Endothelial cell of umbilical vein (primary cell): ENCODE data around the gene SHC4. TPM values are rescaled to one million over a fixed set of nuclear protein-coding genes. Genes with fewer than 3 reads are reported as not detected.
A peak's percentile ranks its signal among the peaks of the same experiment; 100 is the strongest.

Experiments
- BruUV-seq: library from RNA; stranded (reverse); fragments of 400-500 nt; replicated peaks from 2 replicates; lab custom pipeline; 2021; lab: Mats Ljungman, UMichigan
- CTCF ChIA-PET: fragments of 300-600, 350-600 bp; sonication (Branson Sonifier 250); formaldehyde crosslinking; loops from one replicate; lab custom pipeline; 2021; ENCODE audit warnings: antibody characterized with exemption, inconsistent platforms; lab: Charles Lee
- POLR2A ChIA-PET: fragments of 300-600, 350-600 bp; sonication (Branson Sonifier 250); formaldehyde crosslinking; loops from one replicate; lab custom pipeline; 2021; ENCODE audit warnings: antibody characterized with exemption, inconsistent platforms; lab: Charles Lee
- DNase-seq: peaks from one replicate; pipeline ENCODE4 v3.0.0-alpha.2; 2011; ENCODE audit warnings: low read depth, low spot score
- FAIRE-seq: peaks from 2 replicates; lab custom pipeline; 2011; peaks lifted over from hg19 to GRCh38; lab: Jason Lieb, UNC
- H2AFZ ChIP-seq: 2 replicates; pipeline ENCODE4 v1.6.0; 2012; ENCODE audit warnings: low read depth, low read length, control low read depth, inconsistent platforms
- H3K27ac ChIP-seq: 2 replicates; pipeline ENCODE4 v1.5.1; 2011; ENCODE audit warnings: low read depth, mild to moderate bottlenecking, control low read depth, low read length, moderate library complexity; ENCODE audit not compliant: insufficient read depth
- H3K27me3 ChIP-seq, 2 experiments: 2 replicates each; pipeline versions ENCODE4 v1.6.0 to v1.6.1; 2011; ENCODE audit warnings: low read length in 2 of 2, mixed read lengths in 1 of 2; ENCODE audit not compliant: control insufficient read depth in 2 of 2, insufficient read depth in 2 of 2
- H3K36me3 ChIP-seq, 2 experiments: 2 replicates in 1 of 2; 3 replicates in 1 of 2; pipeline ENCODE4 v1.5.1; 2011; ENCODE audit warnings: low read length in 2 of 2, mild to moderate bottlenecking in 1 of 2, moderate library complexity in 1 of 2; ENCODE audit not compliant: control insufficient read depth in 2 of 2, insufficient read depth in 2 of 2; ENCODE audit errors: extremely low read depth in 1 of 2
- H3K4me1 ChIP-seq: 3 replicates; pipeline ENCODE4 v1.5.1; 2011; ENCODE audit warnings: mild to moderate bottlenecking, low read length; ENCODE audit not compliant: control insufficient read depth, insufficient read depth; ENCODE audit errors: extremely low read depth
- H3K4me2 ChIP-seq: 2 replicates; pipeline ENCODE4 v1.6.1; 2011; ENCODE audit warnings: low read length, control low read depth, mixed read lengths; ENCODE audit not compliant: insufficient read depth
- H3K4me3 ChIP-seq, 3 experiments: fragments of 200-600 bp in 1 of 3; sonication (generic), shearing (Covaris generic) in 1 of 3; replicated peaks in 1 of 3; 2 replicates each; pipeline ENCODE4 v1.5.1; 2011 to 2016; ENCODE audit warnings: control low read depth in 3 of 3, low read length in 3 of 3, mild to moderate bottlenecking in 2 of 3, inconsistent platforms in 1 of 3, low read depth in 1 of 3, moderate library complexity in 1 of 3; ENCODE audit not compliant: insufficient read depth in 1 of 3
- H3K79me2 ChIP-seq: 2 replicates; pipeline ENCODE4 v1.6.0; 2012; ENCODE audit warnings: low read length, inconsistent platforms; ENCODE audit not compliant: control insufficient read depth, insufficient read depth
- H3K9ac ChIP-seq: replicated peaks from 2 replicates; pipeline ENCODE3; 2011; ENCODE audit warnings: low read length, control low read depth; ENCODE audit not compliant: insufficient read depth; ENCODE audit errors: extremely low read depth
- H3K9me1 ChIP-seq: replicated peaks from 3 replicates; pipeline ENCODE4 v1.6.0; 2011; ENCODE audit warnings: mild to moderate bottlenecking, low read length; ENCODE audit not compliant: control insufficient read depth, insufficient read depth; ENCODE audit errors: extremely low read depth
- H3K9me3 ChIP-seq: replicated peaks from 2 replicates; pipeline ENCODE4 v1.5.1; 2012; ENCODE audit warnings: low read length, inconsistent platforms; ENCODE audit not compliant: control insufficient read depth, insufficient read depth
- H4K20me1 ChIP-seq: replicated peaks from 2 replicates; pipeline ENCODE3; 2011; ENCODE audit warnings: mild to moderate bottlenecking, low read length; ENCODE audit not compliant: control insufficient read depth, insufficient read depth; ENCODE audit errors: extremely low read depth
- GATA2 ChIP-seq: IDR thresholded peaks from 2 replicates; pipeline ENCODE4 v1.7.0; 2011; ENCODE audit warnings: low read depth, mild to moderate bottlenecking, moderate library complexity, mixed read lengths, low read length; ENCODE audit not compliant: insufficient read length, insufficient read depth
- JUN ChIP-seq: IDR thresholded peaks from 2 replicates; pipeline ENCODE4 v1.6.1; 2011; ENCODE audit warnings: borderline replicate concordance, low read depth; ENCODE audit not compliant: insufficient read length, insufficient read depth
- MYC ChIP-seq: IDR thresholded peaks from one replicate; pipeline ENCODE4 v1.6.1; 2011; ENCODE audit warnings: mild to moderate bottlenecking, low read depth, low read length
- POLR2A ChIP-seq: IDR thresholded peaks from 2 replicates; pipeline ENCODE4 v1.6.1; 2012; ENCODE audit warnings: low read depth, mild to moderate bottlenecking, control low read depth, low read length
- POLR2AphosphoS5 ChIP-seq: IDR thresholded peaks from 2 replicates; pipeline ENCODE4 v1.6.1; 2012; ENCODE audit warnings: low read depth, mild to moderate bottlenecking, control low read depth, low read length, moderate library complexity; ENCODE audit not compliant: insufficient read depth
- dilution Hi-C: fragments of 300-500 bp; cut with MboI; formaldehyde crosslinking; loops from one replicate; pipeline ENCODE4 v1.15.0; 2019; ENCODE audit warnings: low sequenced_read_pairs; ENCODE audit not compliant: extremely low pct_ligation_motif_present
- intact Hi-C: fragments of 100-400 bp; cut with micrococcal nuclease; formaldehyde crosslinking; loops from one replicate; pipeline ENCODE4 v1.10.0; 2022
- polyA plus RNA-seq, 4 experiments: library from polyadenylated mRNA; depleted of rRNA in 3 of 4; stranded (reverse) in 3 of 4; unstranded in 1 of 4; fragments of >200 nt; gene quantifications; 2 replicates each; pipeline versions ENCODE4 v1.2.1 to v1.2.3, GENCODE V29; 2011 to 2012; ENCODE audit warnings: missing spikeins in 1 of 4
- total RNA-seq: library from RNA; stranded (reverse); gene quantifications from 2 replicates; pipeline ENCODE4 v1.2.3, GENCODE V29; 2021
- TF ChIP-seq, protein P1 (sequence below), 2 donors: IDR thresholded peaks; 1 replicate in 1 of 2; 2 replicates in 1 of 2; pipeline ENCODE4 v1.5.1; 2011; ENCODE audit warnings: low read length in 2 of 2, mild to moderate bottlenecking in 2 of 2, moderate library complexity in 2 of 2, control low read depth in 1 of 2, inconsistent platforms in 1 of 2, low read depth in 1 of 2; ENCODE audit not compliant: insufficient read depth in 1 of 2; ENCODE audit errors: extremely low read depth in 1 of 2
- TF ChIP-seq, protein P2 (sequence below): IDR thresholded peaks from 2 replicates; pipeline ENCODE4 v1.6.1; 2011; ENCODE audit not compliant: insufficient read depth, insufficient read length

The SHC4 gene
- total and polyA plus RNA-seq, 2 donors (not counting 3 experiments of a cell fraction or from before 2014, with no cell fraction given): 0.20 TPM; not detected in 1

GRCh38 chr15:48868023-48868422, 95.7 kb downstream of the SHC4 start:
- Histone ChIP-seq H2AFZ (no peak overlapping the region), H3K9me1 (no peaks in the 10 kb centered on the region), H3K27ac (no peak overlapping the region), H3K4me2 (peak overlapping the region; percentile 37), H3K9me3 (no peaks in the 10 kb centered on the region), H3K79me2 (no peaks in the 10 kb centered on the region), H3K4me3 (no peak overlapping the region), H3K4me1 (peaks cover 12% of the 10 kb centered on the region), H3K36me3 (no peaks in the 10 kb centered on the region), H3K27me3 (peaks cover 4 to 11% of the 10 kb centered on the region in 2 experiments), H4K20me1 (no peaks in the 10 kb centered on the region), H3K9ac (no peak overlapping the region)
- no peak for TF ChIP-seq MYC
- no peak for TF ChIP-seq POLR2A
- no peak for TF ChIP-seq JUN
- TF ChIP-seq, protein P1, sequence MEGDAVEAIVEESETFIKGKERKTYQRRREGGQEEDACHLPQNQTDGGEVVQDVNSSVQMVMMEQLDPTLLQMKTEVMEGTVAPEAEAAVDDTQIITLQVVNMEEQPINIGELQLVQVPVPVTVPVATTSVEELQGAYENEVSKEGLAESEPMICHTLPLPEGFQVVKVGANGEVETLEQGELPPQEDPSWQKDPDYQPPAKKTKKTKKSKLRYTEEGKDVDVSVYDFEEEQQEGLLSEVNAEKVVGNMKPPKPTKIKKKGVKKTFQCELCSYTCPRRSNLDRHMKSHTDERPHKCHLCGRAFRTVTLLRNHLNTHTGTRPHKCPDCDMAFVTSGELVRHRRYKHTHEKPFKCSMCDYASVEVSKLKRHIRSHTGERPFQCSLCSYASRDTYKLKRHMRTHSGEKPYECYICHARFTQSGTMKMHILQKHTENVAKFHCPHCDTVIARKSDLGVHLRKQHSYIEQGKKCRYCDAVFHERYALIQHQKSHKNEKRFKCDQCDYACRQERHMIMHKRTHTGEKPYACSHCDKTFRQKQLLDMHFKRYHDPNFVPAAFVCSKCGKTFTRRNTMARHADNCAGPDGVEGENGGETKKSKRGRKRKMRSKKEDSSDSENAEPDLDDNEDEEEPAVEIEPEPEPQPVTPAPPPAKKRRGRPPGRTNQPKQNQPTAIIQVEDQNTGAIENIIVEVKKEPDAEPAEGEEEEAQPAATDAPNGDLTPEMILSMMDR (IDR thresholded peaks at IDR 0.05; ENCODE audit: extremely low read depth in 1 of 2, insufficient read depth in 1 of 2, low read depth in 1 of 2, low read length in 2 of 2): no peak
- no peak for TF ChIP-seq POLR2AphosphoS5
- TF ChIP-seq GATA2: no peak
- TF ChIP-seq, protein P2, sequence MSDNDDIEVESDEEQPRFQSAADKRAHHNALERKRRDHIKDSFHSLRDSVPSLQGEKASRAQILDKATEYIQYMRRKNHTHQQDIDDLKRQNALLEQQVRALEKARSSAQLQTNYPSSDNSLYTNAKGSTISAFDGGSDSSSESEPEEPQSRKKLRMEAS: no peak
- no TSS peak for BruUV-seq
- DNase-seq: no peak
- POLR2A ChIA-PET: no interaction called here
- intact Hi-C loops: loop anchor here (2.0 kb wide), 1 partner anchor 95 kb away; the partner anchor contains the start of gene SHC4
- CTCF ChIA-PET: interaction anchor here (0.8 to 2.5 kb wide), 6 partner anchors 10 to 1277 kb away, joined by 3 to 7 read pairs (median 4); partner anchors contain the start of gene EID1
- dilution Hi-C loops: no loop called here
- FAIRE-seq: no peak
